ENCODE measurements around the gene FAM98C.

DNA sequence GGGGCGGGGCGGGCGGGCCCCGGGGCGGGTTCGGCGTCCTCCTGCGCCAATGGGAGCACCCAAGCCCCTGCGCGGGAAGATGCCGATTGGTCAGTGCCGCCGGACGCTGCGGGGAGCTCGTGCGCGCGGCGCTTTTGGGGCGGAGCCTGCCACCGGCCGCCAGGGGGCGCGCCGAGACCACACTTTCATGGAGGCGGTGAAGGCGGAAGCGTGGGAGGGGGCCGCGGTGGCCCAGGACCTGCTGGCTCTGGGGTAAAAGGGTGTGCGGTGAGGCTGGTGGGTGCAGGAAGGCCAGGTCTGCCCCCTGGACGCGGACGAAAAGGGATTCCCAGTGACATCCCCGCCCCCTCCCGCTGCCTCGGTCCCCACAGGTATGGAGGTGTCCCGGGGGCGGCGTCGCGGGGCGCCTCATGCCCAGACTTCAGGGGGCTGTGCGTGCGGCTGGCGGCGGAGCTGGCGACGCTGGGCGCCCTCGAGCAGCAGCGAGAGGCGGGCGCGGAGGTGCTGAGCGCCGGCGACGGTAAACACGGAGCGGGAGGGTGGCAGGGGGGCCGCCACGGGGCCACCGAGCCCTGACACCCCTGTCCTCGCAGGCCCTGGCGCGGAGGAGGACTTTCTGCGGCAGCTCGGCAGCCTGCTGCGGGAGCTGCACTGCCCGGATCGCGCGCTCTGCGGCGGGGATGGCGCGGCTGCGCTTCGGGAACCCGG is at the start of gene FAM98C:
- TF ChIP-seq, protein P1, sequence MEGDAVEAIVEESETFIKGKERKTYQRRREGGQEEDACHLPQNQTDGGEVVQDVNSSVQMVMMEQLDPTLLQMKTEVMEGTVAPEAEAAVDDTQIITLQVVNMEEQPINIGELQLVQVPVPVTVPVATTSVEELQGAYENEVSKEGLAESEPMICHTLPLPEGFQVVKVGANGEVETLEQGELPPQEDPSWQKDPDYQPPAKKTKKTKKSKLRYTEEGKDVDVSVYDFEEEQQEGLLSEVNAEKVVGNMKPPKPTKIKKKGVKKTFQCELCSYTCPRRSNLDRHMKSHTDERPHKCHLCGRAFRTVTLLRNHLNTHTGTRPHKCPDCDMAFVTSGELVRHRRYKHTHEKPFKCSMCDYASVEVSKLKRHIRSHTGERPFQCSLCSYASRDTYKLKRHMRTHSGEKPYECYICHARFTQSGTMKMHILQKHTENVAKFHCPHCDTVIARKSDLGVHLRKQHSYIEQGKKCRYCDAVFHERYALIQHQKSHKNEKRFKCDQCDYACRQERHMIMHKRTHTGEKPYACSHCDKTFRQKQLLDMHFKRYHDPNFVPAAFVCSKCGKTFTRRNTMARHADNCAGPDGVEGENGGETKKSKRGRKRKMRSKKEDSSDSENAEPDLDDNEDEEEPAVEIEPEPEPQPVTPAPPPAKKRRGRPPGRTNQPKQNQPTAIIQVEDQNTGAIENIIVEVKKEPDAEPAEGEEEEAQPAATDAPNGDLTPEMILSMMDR (IDR thresholded peaks at IDR 0.05; ENCODE audit: borderline replicate concordance, extremely low read depth, low read length, poor library complexity, severe bottlenecking): peak; percentile 91
- no peak for TF ChIP-seq EZH2 (IDR thresholded peaks at IDR 0.05; ENCODE audit: borderline replicate concordance, low read depth, low read length, severe bottlenecking)
